Ovary (tissue), 3 donors: Measurements from ENCODE around the gene FTCD.

Experiments
- CTCF ChIP-seq, 3 donors: fragments of 450-650 bp in 2 of 3; fragments of 200-600 bp in 1 of 3; IDR thresholded peaks; one replicate each; pipeline versions ENCODE4 v1.5.1 to v1.8.0; 2016 to 2022; ENCODE audit warnings: antibody characterized with exemption in 3 of 3, mild to moderate bottlenecking in 1 of 3
- EP300 ChIP-seq: sonication (generic); formaldehyde crosslinking; IDR thresholded peaks from one replicate; pipeline ENCODE4 v1.6.1; 2017; ENCODE audit warnings: antibody characterized with exemption
- POLR2A ChIP-seq: fragments of 450-650 bp; IDR thresholded peaks from one replicate; pipeline ENCODE4 v1.6.1; 2017; ENCODE audit warnings: antibody characterized with exemption, mild to moderate bottlenecking, moderate library complexity
- donor health status: DM: no; HTN: no; CAD: no.

- TF ChIP-seq CTCF (IDR thresholded peaks at IDR 0.05) = no peak
- no peak for TF ChIP-seq EP300
- no peak for TF ChIP-seq POLR2A
Observed at GRCh38 chr21:46145840-46146691, 9.3 kb downstream of the FTCD start.
